T follicular helper cell (primary cell): ENCODE data around the gene GFOD2.

Experiments used
- DNase-seq: peaks from one replicate; pipeline ENCODE4 v3.0.0-alpha.2; 2020; ENCODE audit warnings: low read depth

GFOD2 gene

DNA sequence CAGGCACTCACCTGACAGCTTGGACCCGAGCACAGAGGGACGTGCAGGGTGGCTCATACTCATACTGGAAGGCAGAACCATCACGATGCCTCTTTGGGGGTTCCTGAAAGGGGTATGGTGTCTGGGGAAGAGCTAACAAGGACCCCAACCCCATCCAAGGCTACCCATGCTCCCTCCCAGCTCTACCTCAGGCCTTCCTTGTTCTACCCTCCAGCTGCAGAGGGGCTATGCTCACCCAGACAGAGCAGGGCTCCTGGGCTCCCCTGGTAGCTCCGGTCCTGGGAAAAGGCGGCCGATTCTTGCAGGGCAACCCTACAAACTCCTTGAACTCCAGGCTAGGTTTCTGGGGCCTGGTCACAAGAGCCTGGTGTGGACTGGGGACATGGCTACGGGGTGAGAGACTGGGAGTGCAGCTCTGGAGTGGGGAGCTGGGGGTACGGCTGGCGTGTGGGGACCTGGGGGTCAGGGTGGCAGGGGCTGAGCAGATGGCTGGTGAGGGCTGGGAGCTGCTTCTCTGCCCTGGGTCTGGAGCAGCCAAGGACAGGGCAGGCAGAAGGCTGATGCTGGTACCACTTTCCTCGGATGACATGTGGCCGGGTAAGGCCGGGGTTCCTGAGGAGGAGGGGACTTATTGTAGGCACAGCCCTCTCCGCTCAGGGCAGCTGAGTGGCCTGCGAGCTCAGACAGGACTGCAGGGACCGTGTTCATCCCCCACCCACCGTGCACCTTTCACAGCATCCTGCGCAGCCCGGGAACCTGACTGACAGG is 61.2 kb downstream of the GFOD2 start:
- no peak for DNase-seq

GRCh38 chr16:67657017-67657608 is 62.0 kb downstream of the GFOD2 start:
- DNase-seq = no peak

GRCh38 chr16:67656344-67657016 is 62.6 kb downstream of the GFOD2 start:
- no peak for DNase-seq

- no peak for DNase-seq
Measured at GRCh38 chr16:67655363-67655762, 63.8 kb downstream of the GFOD2 start.

- DNase-seq = no peak
Measured at GRCh38 chr16:67654403-67654911, 64.7 kb downstream of the GFOD2 start.

- no peak for DNase-seq
Measured at GRCh38 chr16:67653789-67654402, 65.2 kb downstream of the GFOD2 start.

GRCh38 chr16:67653128-67653788 is 65.9 kb downstream of the GFOD2 start:
- DNase-seq = no peak

DNA sequence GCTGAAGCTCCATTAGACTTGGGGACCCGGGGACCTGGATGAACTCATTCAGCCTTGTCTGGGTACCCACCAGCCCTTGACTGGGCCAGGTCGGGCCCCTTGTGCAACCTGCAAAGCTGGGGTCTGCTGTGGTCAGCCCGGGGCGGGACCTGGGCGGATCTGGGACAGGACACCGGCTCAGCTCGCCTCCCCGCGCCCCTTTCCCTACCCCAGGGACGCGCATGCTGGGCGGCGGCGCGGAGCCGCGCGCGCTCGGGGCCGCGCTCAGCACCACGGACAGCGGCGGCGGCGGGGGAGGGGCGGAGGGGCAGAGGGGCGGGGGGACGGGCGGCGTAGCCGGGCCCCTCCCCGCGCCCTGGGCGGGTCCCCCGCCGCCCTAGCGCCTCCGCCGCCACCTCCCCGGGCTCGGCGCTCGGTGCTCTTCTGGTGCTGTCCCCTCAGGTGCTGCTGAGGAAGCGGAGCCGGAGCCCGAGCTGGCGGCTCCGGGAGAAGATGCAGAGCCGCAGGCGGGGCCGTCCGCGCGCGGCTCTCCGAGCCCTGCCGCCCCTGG is 66.5 kb downstream of the GFOD2 start:
- DNase-seq = no peak

DNA sequence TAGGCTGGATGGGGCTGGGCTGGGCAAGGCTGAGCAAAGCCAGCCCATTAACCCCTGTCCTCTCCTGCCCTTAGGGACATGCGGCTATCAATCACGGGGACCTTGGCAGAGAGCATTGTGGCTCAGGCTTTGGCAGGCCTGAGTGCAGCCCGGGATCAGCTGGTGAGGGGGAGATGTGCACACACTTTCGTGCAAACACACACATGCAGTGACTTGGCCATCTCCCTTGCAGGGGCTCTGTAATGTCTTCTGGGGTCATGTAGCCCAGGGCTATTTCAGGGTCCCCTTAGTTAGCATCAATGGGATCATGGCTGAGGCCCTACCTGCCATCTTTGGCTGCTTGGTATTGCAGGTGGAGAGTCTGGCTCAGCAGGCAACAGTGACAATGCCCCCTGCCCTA is 67.3 kb downstream of the GFOD2 start:
- DNase-seq = no peak

DNA sequence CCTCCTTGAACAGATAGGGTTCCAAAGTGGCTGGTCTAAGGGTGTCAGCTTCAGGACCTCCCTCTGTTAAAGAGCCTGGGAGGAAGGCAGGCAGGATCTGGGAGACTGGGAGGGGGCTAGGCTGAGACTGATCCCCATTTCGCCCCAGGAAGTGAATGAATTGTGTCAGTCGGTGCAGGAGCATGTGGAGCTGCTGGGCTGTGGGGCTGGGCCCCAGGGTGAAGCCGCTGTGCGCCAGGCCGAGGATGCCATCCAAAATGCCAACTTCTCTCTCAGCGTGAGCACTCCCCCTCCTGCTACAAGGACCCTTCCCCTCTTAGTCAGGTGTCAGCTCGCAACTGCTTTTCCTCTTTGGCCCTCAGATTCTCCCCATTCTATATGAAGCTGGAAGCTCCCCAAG is 68.1 kb downstream of the GFOD2 start:
- DNase-seq = no peak

DNA sequence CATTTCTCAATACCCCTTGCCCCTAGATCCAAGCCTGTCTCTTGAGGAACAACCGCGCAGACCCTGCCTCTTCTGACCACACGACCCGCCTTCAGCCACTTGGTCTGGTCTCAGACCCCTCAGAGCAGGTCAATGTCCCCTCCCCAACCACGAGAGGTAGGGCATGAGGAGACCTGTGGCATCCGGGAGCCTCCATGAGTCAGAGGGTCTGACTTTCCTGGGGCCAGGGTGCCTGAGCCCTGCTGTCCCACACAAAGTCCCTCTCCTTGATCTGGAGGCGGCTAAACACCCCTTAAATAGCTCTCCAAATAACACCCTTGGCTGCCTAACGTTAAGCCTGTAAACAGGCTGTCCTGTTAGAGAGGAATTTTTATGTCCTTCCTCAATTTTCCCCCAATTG is 69.1 kb downstream of the GFOD2 start:
- DNase-seq = no peak

DNA sequence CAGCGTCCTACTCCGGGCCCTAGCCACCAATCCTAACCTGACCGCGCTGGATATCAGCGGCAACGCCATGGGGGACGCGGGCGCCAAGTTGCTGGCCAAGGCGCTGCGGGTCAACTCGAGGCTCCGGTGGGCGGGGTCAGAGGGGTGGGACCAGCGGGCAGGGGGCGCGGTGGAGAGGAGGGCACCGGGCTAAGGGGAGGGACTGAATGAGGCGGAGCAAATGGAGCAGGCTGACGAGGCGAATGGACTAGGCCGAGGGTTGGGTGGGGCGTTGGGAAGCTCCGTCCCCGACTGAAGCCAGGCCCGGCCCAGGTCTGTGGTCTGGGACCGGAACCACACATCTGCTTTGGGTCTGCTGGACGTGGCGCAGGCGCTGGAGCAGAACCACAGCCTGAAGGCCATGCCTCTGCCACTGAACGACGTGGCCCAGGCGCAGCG is 69.6 kb downstream of the GFOD2 start:
- no peak for DNase-seq

DNA sequence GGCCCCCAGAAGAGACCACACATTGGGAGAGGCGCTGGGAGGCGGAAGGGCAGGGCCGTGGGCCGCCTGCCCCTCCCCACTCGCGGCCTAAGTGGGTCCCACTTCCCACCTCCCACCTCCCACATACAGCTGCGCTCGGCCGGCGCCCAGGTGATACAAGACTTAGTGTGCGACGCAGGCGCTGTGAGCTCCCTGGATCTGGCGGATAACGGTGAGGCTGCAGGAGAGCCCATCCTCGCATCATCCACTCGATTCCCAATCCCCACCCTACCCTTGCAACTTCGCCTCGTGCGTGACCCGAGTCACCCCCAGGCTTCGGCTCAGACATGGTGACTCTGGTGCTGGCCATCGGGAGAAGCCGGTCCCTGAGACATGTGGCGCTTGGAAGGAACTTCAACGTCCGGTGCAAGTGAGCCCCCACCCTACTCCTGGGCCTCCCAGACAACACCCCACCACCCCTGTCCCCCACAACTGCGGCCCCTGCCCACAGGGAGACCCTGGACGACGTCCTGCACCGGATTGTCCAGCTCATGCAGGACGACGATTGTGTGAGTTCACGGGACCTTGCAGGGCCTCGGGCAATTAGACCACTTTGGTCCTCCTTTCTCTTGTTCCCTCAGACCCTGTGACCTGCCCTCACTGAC is 70.2 kb downstream of the GFOD2 start:
- no peak for DNase-seq

GRCh38 chr16:67648088-67648763 is 70.9 kb downstream of the GFOD2 start:
- no peak for DNase-seq

DNA sequence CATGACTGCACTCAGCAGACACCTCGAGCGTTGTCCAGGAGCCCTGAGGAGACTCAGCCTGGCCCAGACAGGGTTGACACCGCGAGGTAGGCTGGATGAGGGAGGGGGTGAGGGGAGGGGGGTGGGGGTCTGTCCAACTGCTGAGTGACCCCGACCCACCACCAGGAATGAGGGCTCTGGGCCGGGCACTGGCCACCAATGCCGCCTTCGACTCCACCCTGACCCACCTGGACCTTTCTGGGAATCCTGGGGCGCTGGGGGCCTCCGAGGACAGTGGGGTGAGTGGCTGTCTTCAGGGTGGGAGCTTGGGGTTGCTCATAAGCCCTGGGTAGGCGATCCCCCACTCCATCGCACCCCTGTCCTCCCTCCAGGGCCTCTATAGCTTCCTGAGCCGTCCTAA is 71.4 kb downstream of the GFOD2 start:
- DNase-seq = no peak

- no peak for DNase-seq
Measured at GRCh38 chr16:67647111-67647651, 71.9 kb downstream of the GFOD2 start.

- DNase-seq = no peak
Measured at GRCh38 chr16:67645397-67646121, 73.6 kb downstream of the GFOD2 start.

DNA sequence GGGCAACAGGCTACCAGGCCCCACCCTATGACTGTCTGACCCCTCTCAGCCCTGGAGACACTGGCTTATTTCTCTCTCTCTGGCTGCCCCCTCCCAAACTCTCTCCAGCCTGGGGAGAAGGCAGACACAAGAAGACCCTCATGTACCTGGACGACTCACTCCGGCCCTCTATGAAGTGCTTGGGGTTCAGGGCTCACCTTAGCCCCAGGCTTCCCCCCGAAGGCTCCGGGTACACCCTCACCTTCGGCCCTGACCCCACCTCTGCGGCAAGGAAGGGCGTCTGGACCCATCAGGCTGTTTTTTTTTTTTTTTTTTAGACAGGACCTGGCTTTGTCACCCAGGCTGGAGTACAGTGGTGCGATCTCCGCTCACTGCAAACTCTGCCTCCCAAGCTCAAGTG is 75.1 kb downstream of the GFOD2 start:
- no peak for DNase-seq
